HG02678 (cell line): ENCODE data around the gene AMOTL2.

Source experiments
- ATAC-seq: cut with Tn5 transposase; IDR thresholded peaks from one replicate; pipeline ENCODE4 v1.9.1; 2021; ENCODE audit warnings: mild to moderate bottlenecking, moderate library complexity; ENCODE audit not compliant: unreplicated experiment

The AMOTL2 gene

DNA sequence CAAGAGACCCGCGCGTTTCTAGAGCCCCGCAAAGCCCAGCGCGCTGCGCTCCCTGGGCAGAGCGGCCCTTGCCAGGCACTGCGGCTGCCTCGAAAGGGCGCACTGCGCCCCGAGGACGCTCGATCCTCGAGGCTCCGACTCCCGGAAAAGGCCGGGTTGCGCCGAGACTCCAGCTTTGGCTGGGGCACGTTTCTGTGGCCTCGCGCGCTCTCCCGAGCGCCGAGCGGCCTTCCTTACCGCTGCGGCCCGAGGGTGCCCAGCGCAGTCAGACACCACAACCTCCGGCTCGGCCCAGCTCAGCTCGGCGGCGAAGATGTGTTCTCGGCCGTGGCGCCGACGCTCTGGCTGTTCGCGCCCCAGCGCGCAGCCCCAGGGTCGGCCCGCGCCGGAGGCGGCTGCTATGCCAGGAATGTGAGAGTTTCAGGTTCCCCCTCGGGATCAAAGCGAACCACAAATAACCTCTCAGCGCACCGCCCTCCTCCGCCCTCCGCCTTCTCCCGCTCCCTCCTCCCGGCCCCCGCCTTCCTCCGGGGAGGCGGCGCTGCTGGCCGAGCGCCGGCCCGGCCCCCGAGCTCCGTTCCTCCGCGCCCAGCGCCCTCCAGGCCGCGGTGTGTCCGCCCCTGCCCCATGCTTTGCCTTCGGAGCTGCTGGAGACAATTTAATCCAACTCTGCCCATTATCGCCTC lies at the start of gene AMOTL2:
Gene AMOTL2, minus strand, starts transcription at position 343 of the 686 bp plus-strand sequence. CDS start 3,014 bp downstream, outside the sequence.
- no peak for ATAC-seq

DNA sequence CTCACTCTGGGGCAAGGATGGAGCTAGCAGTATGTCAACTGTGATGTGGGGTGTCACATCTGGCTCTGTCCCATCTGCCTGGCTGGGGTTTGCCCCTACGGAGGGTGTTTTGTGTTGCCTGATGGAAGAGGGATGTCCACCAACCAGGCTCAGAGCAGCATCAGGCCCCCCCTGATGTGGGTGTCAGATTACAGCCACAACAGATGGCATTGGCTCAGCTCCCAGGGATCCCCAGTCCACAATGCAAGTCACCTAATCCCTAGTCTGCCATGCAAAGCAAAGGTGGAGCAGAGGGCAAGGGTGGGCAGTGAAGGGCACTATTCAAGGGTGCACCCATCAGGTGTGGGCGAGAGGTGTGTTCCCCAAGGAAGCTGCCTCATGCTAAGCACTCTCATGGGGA lies 48.9 kb upstream of the AMOTL2 start:
- ATAC-seq = no peak

DNA sequence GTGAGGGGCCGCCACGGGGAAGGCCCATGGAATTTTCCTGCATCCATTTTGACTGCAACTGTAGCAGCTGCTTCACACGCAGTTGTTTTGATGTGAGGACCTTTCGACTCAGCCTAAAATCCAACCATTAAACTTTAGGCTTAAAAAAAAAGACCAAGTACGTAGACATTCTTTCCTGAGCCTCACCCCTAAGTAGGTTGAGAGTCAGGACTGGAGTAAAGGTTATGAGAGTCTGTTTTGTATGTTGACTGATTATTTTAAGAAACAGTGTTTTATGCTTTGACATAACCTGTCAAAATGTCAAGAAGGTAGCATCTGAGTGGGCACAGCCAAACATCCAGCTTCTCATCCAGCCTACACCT lies 45.7 kb upstream of the AMOTL2 start:
- no peak for ATAC-seq

DNA sequence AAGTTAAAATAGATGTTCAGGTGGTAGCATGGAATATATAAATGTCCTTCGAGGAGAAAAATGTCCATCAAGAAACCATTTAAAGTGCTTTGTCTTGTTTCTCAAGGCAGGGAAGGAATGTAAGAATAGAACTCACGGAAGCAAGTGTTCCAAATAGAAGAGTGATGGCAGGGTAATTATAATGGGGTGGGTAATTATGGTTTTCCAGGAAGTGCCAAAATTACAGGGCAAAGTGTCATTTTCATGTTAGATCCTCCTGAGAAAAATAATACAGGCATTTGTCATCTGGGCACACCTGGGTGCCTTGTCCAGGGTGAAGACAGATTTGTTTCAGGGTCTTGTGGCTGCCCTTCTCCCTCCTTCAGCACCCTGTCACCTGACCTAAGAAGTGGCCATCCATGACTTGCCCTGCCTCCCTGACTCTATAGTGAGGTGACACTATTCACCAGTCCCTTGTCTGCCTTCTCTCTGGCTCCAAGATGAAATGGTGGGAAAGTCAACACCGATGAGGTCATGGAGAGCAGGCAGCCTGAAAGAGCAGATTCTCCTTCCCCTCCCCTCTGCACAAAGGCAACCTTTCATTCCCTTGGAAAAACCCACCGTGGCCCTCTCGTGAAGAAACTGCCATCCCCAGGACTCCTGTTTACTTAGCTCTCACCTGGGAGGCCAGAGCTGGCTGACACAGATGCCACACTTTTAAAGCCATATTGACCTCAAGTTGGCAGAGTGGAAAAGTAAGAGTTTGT lies 45.1 kb upstream of the AMOTL2 start:
- no peak for ATAC-seq

DNA sequence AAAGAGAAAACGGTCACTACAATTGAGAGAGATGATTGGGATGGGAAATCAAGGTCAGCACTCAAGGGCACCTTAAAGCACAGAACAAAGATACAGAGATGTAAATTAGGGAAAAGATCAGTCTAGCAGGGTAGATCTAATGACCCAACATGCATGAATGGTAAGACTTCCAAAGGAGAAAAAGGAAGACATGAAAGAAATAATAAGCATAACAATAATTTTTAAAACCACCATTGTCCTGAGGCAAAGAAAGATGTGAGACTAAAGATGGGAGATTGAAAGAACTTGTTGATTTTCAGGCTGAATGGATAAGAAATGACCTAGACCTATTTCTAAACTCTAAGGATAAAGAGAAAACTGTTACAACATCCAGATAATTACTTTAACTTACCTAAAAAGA lies 34.8 kb upstream of the AMOTL2 start:
- no peak for ATAC-seq

DNA sequence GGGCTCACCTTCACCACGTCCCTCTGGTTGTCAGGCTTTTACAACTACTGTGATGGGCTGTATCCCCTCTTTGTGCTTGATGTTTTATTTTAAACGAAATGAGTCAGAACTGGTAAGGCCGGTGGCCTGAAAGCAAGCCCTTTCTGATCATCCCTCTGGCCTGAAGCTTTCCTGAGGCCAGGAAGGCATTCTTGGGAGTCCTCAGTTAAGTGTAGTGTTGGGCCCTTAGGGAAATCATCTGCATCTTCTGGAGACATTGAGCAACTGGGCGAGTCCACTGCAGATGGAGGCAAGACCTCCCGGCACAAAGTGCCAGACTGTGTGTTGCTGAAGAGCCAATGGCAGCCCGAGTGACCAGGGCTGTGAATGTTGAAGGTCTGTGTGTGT lies 33.0 kb upstream of the AMOTL2 start:
- no peak for ATAC-seq

DNA sequence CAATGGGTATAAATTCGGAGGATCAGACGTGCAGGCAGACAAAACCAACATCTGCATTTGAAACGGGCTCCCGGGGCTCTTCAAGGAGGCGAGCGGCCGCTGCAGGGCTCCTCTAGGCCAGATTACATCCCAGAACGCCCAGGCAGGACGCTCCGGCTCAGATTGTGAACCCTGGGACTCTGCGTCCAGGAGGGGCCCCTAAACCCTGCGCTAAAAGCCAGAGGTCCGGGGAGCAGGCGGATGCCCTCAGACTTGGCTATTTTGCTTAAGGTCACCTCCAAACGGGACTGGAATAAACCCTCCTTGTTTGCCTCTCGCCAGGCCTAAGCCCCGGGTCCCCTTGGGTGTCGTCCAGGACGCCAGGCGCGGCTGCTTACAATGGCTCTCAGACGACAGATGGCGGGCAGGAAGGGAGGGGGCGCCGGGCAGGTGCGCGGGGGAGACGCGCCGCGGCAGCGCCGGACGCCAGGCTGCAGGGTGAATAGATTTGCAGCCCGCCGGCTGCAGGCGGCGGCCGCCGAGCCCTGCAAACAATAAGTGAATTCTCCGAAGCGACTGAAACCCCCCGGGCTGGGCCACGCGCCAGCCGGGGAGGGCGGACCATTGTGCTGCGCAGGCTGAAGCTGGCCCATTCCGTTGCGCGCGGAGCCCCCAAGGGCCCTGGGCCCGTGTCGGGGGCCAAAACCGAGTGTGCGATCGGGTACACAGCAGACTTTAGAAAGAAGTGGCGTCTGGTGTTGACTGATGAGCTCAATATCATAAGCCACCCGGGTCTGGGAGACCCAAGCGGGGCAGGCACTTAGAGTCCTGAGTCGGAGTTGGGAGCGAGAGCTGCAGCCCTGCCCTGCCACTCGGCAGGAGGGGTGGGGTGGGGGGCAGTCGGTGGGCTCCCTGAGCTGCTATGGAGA lies 32.3 kb upstream of the AMOTL2 start:
- no peak for ATAC-seq

DNA sequence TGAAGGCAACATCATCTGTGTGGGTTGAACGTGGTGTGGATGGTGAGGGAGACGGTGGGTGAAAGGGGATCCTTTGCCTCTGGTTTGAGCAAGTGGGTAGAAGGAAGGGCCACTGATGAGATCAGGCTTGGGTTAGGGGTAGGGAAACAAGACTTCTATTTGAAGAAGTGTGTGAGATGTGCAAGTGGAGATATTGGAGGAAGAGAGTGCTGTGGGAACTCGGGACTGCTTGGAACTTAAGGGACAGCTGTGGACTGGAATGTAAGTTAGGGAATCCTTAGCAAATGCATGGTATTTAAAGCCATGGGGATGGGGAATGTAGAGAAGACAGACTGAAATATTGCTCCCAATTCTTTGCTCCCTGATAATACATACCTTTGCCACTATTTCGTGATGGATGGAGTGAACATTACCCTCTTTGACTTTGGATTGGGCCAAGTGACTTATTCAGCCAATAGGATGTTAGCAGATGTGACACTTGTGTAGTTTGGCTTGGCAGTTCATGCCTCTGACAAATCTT lies 30.2 kb upstream of the AMOTL2 start:
- no peak for ATAC-seq

DNA sequence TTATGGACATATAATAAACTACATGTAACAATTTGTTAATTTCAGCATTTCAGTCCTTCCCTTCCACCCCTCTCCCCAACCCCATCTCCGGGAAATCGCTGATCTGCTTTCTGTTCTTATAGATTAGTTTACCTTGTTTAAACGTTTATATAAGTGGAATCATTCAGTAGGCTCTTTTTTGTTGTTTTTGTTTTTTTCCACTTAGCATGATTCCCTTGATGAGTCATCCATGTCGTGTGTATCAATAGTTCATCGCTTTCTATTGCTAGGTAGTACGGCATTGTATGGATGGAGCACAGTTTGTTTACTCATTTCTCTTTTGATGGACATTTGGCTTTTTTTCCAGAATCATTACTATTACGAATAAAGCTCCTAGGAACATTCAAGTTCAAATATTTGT lies 23.5 kb upstream of the AMOTL2 start:
- ATAC-seq = no peak

DNA sequence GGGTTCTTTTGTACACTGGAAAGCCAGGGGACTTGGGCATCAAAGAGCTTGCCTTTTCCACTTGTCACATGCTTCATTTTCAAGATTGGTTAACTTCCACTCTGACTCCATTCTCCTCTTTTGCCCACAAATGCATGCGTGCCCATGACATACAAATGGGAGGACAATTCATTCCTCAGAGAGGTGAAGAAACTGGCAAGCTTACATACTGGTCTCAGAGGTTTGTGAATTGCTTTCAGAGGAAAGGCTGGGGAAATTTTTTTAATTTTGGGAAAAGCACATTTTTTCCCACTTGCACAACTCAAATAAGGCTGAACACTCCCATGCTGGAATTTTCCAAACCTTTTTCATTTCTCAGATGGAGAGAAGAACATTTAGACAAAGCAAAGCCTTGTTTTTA lies 20.9 kb upstream of the AMOTL2 start:
- no peak for ATAC-seq

DNA sequence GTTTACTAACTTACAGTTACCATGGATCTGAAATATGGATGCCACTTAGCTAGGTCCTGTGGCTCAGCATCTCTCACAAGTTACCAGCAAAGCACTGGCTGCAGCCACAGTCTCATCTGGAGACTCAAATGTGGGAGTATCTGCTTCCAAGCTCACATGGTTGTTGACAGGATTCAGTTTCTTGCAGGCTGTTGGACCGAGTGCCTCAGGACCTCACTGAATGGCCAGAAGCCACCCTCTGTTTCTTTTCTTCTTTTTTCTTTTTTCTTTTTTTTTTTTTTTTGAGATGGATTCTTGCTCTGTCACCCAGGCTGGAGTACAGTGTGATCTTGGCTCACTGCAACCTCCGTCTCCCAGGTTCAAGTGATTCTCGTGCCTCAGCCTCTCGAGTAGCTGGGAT lies 20.1 kb upstream of the AMOTL2 start:
- ATAC-seq = no peak

DNA sequence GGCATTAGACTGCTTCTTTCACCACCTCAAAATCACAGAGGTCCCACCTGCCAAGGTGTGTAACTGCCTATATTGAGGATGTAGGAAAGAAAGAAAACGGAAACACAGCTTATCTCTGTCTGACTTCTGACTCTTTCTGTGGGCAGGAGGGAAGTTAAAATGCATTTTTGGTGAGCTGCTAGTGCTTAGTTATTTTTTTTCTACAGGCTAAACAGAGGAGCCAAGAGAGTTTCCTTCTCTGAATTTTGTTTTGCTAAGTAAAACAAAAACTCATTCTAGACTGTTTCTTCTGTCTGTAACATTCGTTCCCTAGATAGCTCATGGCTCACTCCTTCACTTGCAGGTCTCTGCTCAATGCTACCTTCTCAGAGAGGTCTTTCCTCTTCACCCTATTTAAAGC lies 18.8 kb upstream of the AMOTL2 start:
- ATAC-seq = no peak

DNA sequence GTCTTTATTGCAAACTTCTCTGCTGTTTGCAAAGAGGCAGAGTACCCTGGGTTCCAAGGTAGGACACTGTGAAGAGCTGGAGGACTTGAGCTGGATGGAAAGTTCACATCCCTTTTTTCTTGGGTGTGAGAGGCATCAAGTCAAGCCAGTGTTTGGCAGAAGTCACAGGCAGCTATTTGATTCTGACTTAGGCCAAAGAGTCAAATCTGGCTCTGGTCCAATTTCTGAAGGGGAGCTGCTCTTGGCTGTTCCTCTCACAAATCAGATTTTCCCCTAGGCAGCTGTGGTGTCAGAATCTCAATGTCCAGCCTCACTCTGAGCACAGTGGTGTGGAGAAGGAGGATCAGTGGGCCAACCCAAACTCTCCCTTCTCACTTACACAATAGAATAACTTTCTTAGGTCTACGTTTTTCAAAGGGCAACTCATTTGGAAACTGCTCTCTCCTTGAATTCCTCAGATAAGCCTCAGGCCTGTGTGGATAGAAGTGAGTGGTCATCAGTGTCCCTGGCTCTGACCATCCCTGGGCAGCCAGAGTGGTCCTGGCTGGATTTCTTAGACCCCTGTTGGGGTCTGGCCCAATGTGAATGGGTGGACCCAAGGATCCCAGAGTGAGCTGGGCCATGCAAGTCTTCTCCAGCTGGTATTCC lies 18.2 kb upstream of the AMOTL2 start:
- no peak for ATAC-seq

DNA sequence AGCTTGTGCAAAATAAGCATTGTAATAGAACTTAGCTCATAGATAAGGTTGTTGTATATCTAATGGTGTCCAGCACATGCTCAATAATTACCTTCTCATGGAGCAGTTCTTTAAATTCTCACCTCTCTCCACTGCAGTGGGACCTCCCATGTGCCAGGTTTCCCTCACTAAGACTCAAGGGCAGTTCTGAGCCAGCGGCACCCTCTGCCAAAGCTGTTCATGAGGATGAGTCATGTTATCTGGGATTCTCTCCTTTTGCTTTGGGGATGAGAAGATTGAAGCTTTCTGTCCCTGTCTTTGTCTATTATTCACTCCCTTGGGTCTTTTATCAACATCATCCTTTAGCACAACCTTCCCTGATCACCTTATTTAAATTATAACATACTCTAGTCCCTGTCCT lies 15.6 kb upstream of the AMOTL2 start:
- ATAC-seq = no peak

DNA sequence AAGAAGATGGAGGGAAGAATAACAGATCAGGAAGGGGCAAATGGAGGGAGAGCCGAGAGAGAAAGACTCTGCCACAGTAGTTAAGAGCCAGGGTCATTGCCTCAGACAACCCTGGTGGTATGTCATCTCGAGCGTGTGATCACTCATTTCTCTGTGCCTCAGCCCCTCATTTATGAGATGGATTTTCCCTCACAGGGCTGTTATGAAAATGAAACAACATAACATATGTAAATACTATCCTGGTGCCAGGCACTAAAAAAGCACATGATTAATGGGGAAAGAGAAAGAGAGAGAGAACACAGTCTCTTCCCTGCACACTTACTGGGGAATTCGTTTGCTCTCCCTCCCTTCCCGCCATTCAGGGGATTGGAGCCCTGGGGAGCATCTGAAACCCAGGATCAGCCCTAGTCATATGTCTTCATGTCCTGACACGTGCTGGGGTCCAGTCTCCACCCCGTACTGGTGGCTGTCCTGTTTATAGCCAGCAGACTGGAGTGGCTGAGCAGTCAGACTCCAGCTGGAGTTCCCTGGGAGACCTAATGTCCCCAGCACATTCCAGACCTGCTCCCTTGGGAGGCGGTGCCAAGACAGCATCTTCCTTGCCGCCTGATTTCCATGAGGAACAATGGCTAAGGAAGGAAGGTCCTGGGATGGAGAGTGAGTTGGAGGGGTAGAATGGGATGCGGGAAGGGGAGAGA lies 14.7 kb upstream of the AMOTL2 start:
- ATAC-seq = no peak

DNA sequence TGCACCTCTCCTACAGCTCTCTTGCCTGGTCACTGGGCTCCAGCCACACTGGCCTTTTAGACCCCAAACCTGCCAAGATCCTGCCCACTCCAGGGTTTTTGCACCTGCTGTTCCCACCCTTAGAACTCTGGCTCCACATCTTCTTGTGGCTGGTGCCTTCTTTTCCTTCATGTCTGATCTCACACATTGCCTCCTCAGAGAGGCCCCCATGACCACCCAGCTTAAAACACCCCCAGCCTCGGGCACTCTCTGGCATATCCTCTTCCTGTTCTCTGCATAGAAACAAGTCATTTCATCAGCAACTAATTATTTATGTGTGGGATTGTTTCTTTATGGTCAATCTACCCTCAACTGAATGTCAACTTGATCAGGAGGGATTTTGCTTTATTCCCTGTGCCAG lies 14.0 kb upstream of the AMOTL2 start:
- ATAC-seq = no peak

DNA sequence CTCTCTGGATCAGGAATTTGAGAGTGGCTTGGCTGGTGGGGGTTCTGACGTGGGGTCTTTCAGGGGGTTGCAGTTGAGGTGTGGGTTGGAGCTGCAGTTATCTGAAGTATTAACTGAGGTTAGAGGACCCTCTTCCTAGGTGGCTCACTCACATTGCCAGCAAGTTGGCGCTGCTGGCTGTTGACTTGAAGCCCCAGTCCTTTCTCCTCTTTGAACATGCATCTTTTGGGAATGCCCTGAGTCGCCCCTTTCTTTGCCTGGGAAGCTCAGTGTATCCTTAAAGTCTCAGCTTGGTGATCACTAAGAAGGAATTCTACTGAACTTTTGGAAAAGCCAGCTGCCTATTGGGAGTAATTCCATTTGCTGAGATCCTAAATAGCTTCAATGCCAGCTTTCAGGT lies 13.0 kb upstream of the AMOTL2 start:
- ATAC-seq = no peak

DNA sequence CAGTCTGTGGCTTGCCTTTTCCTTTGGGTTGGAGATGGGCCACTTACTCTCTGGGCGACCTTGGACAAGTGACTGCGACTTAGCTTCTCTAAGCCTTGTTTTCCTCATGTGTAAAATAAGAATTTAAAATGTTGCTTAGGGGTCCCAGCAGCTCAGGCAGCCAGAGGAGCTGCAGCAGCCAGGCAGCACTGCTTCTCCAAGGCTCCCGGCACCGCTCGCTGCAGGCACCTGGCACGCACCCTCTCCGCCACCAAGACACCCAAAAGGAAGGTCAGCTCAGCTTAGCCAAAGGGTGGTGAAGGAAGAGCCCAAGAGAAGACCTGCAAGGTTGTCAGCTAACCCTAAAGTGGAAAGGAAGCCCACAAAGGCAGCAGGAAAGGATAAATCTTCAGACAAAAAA lies 10.7 kb upstream of the AMOTL2 start:
- no peak for ATAC-seq

DNA sequence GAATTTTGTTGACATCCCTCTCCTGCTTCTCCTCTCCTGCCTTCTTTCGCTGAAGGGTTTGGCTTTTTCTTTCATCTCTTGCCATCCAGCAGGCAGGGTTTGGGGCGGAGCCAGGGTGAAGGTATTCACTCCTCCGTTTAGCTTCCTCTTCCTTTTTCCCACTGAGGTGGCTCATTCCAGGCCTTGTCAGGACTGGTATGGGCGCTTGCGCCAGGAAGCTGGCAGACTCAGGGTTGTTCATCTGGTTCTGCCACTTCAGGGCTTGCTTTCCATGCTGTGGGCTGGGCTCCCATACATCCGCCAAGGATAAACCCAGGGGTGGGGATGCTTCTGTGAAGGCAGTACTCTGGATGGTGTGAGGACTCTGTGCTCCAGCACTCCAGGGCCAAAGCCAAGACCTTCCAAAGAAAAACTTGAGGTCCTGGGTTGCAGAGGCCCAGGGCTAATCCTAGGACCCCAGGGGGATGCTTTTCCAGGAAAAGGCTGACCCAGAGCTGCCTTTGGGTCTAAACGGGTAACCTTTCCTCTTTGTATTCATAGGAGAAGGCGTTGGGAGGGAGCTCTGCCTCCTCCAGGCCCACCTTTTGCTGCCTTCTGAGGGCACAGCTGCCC lies 7.7 kb upstream of the AMOTL2 start:
- ATAC-seq = no peak

DNA sequence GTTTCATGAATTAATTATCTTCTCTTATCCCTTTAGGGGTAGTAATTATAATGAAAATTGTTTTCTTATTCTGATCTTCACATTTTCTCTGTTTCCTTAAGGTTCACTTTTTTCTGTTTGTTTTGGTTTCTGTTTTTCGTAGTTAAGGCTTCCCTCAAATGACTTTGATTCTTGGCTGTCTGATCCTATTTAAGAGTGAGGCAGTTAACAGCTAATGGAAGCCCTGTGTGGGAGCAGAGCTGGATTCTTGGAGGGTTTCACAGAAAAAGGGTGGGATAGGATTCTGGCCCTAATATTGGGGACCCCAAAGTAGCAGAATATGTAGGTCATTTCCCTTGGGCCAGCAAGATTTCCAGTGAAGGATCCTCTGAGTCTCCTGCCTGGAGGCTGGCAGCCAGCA lies 6.8 kb upstream of the AMOTL2 start:
- ATAC-seq = no peak
